GM13976 (cell line): ENCODE measurements around the gene OPHN1.

Source experiments
- DNase-seq: peaks from one replicate; pipeline ENCODE4 v3.0.0; 2012; ENCODE audit warnings: low spot score
- in situ Hi-C: fragments of 300-500 bp; cut with MboI; formaldehyde crosslinking; loops from one replicate; pipeline ENCODE4 v1.12.0; 2022; ENCODE audit warnings: low sequenced_read_pairs, mixed read lengths, inconsistent platforms; ENCODE audit not compliant: unreplicated experiment
- TF ChIP-seq, protein P1 (sequence below): IDR thresholded peaks from 2 replicates; pipeline ENCODE4 v1.5.1; 2012; ENCODE audit warnings: borderline replicate concordance, mild to moderate bottlenecking; ENCODE audit not compliant: insufficient read depth; ENCODE audit errors: extremely low read depth, missing control alignments, control extremely low read depth

Gene OPHN1

GRCh38 chrX:68417651-68418050 lies 15.6 kb downstream of the OPHN1 start:
- no peak for DNase-seq
- TF ChIP-seq, protein P1, sequence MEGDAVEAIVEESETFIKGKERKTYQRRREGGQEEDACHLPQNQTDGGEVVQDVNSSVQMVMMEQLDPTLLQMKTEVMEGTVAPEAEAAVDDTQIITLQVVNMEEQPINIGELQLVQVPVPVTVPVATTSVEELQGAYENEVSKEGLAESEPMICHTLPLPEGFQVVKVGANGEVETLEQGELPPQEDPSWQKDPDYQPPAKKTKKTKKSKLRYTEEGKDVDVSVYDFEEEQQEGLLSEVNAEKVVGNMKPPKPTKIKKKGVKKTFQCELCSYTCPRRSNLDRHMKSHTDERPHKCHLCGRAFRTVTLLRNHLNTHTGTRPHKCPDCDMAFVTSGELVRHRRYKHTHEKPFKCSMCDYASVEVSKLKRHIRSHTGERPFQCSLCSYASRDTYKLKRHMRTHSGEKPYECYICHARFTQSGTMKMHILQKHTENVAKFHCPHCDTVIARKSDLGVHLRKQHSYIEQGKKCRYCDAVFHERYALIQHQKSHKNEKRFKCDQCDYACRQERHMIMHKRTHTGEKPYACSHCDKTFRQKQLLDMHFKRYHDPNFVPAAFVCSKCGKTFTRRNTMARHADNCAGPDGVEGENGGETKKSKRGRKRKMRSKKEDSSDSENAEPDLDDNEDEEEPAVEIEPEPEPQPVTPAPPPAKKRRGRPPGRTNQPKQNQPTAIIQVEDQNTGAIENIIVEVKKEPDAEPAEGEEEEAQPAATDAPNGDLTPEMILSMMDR, result no peak
- in situ Hi-C loops, result no loop called here

- in situ Hi-C loops, result no loop called here
- DNase-seq, result no peak
- TF ChIP-seq, protein P1, result no peak
Measured at GRCh38 chrX:68416592-68416991, 16.7 kb downstream of the OPHN1 start.

- TF ChIP-seq, protein P1, result no peak
- no peak for DNase-seq
- in situ Hi-C loops, result no loop called here
Measured at GRCh38 chrX:68415316-68415715, 18.0 kb downstream of the OPHN1 start.

DNA sequence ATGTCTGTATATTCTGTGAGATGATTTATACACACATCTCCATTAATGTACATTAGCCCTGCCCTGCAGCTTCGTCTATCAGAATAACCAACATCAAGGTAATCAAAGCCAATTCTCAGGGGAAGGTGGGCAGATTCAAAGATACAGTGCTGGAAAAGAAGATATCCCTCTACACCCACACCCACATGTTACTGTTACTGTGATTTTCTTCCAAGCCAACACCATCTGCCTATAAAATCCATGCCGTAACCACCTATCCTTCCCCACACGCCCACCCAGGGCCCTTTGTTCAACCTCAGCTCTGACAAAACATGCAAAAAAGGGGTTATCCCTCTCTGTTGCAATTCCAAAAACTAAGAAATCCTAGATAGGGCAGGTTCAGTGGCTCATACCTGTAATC lies 20.0 kb downstream of the OPHN1 start:
- no peak for DNase-seq
- in situ Hi-C loops, result no loop called here
- TF ChIP-seq, protein P1, result no peak

DNA sequence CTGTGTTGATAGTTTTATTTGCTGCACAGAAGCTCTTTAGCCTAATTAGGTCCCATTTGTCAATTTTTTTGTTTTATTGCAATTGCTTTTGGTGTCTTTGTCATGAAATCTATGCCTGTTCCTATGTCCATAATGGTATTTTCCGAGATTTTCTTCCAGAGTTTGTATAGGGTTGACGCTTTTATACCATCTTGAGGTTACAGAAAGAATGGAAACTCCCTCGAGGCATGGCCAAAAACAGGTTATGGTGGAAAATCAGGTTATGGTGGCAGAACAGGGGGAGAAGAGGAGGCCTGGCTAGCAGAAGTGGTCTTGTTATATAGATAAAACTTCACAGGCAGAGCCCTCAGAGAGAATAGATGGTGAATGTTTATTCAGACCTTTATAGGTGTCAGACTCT lies 21.6 kb downstream of the OPHN1 start:
- in situ Hi-C loops, result no loop called here
- TF ChIP-seq, protein P1, result no peak
- DNase-seq, result no peak

DNA sequence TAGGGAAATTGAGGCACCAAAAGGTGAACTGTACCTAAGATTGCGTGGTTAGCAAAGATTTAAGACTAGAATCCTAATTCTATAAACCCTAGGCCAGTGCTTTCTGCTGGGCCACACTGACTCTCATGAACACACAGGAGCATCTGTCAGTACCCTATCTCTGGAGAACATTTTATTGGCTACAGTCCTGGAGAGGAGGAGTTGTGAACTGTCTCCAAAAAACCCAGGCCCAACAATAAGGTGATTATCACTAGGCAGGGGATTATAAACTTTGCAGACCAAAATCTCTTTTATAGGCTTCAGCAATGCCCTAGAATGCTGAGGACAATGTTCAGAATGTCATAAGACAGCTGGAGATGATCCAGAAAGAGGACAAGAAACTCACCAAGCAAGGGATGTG lies 24.1 kb downstream of the OPHN1 start:
- TF ChIP-seq, protein P1, result no peak
- in situ Hi-C loops, result no loop called here
- no peak for DNase-seq

DNA sequence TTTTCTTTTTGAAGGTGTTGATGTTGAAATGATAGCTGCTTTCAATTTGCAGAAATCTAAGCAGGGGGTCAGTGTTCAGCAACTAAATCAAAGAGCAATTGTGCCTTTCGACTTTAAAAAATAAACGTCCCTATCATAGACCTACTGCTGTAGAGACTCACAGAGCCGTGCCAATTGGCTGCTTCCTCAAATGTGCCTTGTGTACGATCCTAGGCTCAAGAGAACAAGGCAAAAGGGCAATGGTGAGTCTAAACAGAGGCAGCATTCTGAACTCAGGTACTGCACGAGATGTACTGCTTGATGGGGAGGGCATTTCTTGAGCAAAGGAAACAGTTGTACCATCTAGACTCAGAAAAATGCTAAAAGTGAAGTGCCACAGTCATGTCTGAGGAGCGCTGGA lies 29.8 kb downstream of the OPHN1 start:
- TF ChIP-seq, protein P1, result no peak
- in situ Hi-C loops, result no loop called here
- no peak for DNase-seq
